Memory B cell (primary cell): ENCODE data around the gene CREB3L4.

Experiments used
- ATAC-seq: fragments of 150-1000 bp; cut with Tn5 transposase; 2 replicates; pipeline ENCODE4 v1.10.0; 2021; ENCODE audit warnings: low read depth, mild to moderate bottlenecking, moderate library complexity
- DNase-seq, 2 donors: peaks; one replicate each; pipeline ENCODE4 v3.0.0; 2022; ENCODE audit warnings: low spot score in 2 of 2
- H3K27ac Mint-ChIP-seq: one replicate; pipeline ENCODE4 v1.8.0; 2022; ENCODE audit warnings: mild to moderate bottlenecking, moderate library complexity, mixed read lengths
- H3K27me3 Mint-ChIP-seq: one replicate; pipeline ENCODE4 v1.8.0; 2022; ENCODE audit warnings: mixed read lengths
- H3K36me3 Mint-ChIP-seq: one replicate; pipeline ENCODE4 v1.8.0; 2022; ENCODE audit warnings: mild to moderate bottlenecking, mixed read lengths
- H3K4me1 Mint-ChIP-seq: one replicate; pipeline ENCODE4 v1.8.0; 2022; ENCODE audit warnings: mixed read lengths
- H3K4me3 Mint-ChIP-seq: one replicate; pipeline ENCODE4 v1.8.0; 2022; ENCODE audit warnings: mild to moderate bottlenecking, moderate library complexity, mixed read lengths
- H3K9me3 Mint-ChIP-seq: one replicate; pipeline ENCODE4 v1.8.0; 2022; ENCODE audit warnings: mixed read lengths

CREB3L4 gene

DNA sequence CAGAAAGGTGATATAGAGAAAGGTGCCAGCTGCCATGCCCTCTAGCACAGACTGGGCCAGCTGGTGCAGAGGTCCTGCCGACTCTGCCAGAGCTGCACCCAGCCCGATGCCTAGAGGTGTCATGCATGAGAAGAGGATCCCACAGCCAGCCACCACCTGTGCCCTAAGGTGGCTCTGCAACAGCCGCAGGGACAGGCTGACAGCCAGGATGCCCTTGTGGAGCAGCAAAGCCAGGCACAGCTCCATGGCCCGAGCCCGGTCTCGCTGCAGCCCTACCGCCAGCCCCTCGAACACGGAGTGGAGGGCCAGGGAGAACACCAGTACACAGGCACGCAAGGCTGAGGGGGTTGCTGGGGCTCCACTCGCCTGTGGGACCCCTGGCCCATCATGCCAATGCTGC, 7.5 kb upstream of the CREB3L4 start:
- ATAC-seq (no peak), DNase-seq (no peak)
- no peaks in the 10 kb centered on the region for H3K9me3 Mint-ChIP-seq
- H3K27ac Mint-ChIP-seq = no peak overlapping the region
- H3K4me1 Mint-ChIP-seq = peaks cover 43% of the 10 kb centered on the region
- H3K27me3 Mint-ChIP-seq = no peaks in the 10 kb centered on the region
- H3K36me3 Mint-ChIP-seq = peaks cover 2% of the 10 kb centered on the region
- H3K4me3 Mint-ChIP-seq = no peak overlapping the region

DNA sequence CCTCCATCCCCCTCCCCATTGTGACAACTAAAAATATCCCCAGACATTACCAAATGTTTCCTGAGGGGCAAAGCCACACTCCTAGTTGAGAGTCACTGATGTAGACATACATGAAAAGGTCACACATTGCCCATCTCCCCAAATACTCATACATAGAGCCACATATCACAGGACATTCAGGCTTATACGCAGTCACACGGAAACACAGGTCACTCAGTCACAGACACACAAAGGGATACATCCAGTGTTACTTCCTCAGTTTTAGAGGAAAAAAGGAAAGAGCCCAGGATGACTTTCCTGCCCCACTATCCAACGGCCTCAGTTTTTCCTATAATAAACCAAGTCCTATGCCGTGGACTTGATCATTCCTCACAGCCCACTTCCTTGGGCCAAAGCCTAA, 6.3 kb upstream of the CREB3L4 start:
- peaks cover 44% of the 10 kb centered on the region for H3K4me1 Mint-ChIP-seq

DNA sequence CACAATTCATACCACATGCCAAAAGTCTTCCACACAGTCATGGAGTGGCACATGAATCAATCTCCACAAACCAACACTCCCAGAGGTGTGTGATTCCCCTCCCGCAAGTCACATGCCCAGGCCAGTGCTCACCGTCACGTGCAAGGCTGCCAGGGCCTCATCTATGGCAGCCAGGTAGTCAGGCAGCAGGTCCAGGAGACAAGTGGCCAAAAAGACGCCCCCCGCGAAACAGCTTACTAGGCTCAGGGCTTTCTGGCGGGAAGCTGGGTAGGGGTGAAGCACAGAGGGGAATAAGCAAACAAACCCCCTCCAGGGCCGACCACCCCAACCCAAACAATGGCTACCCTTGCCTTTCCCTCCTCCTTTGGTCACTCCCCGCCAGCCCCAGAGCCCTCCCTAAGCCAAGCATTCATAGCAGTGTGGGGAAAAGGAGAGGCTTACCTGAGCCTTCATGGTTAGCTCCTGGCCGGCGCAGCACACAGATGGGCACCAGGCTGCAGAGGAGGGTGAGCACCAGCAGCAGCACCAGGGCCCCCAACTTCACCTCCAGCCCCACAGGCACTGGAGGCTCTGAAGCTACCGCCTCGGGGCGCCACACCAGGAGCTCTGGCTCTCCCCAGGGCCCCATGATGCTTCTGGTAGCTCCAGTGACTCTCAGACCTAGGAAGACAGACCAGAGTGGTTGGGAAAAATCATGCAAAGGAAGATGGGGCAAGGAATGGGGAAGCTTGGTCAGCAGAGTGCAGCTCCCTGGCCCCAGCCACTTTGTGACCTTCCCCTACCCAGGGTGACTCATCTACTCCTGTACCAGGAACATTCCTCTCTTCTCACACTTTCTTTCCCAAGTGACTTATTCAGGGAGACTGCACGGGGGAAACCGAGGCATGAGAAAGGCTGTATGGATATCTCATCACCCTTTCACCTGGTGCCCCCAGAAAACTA, 5.3 kb upstream of the CREB3L4 start:
- H3K4me3 Mint-ChIP-seq = peak overlapping the region; percentile 85
- no peak for DNase-seq
- peak overlapping the region; percentile 86 for H3K27ac Mint-ChIP-seq
- no peaks in the 10 kb centered on the region for H3K27me3 Mint-ChIP-seq
- peaks cover 2% of the 10 kb centered on the region for H3K36me3 Mint-ChIP-seq
- ATAC-seq = no peak
- H3K9me3 Mint-ChIP-seq = no peaks in the 10 kb centered on the region
- peaks cover 38% of the 10 kb centered on the region for H3K4me1 Mint-ChIP-seq

More for the DNA sequence above, 6.3 kb upstream of the CREB3L4 start:
- Mint-ChIP-seq H3K27me3 (no peaks in the 10 kb centered on the region), H3K36me3 (peaks cover 2% of the 10 kb centered on the region), H3K9me3 (no peaks in the 10 kb centered on the region), H3K4me3 (peak overlapping the region; percentile 21), H3K27ac (no peak overlapping the region)
- ATAC-seq (no peak), DNase-seq (no peak)

DNA sequence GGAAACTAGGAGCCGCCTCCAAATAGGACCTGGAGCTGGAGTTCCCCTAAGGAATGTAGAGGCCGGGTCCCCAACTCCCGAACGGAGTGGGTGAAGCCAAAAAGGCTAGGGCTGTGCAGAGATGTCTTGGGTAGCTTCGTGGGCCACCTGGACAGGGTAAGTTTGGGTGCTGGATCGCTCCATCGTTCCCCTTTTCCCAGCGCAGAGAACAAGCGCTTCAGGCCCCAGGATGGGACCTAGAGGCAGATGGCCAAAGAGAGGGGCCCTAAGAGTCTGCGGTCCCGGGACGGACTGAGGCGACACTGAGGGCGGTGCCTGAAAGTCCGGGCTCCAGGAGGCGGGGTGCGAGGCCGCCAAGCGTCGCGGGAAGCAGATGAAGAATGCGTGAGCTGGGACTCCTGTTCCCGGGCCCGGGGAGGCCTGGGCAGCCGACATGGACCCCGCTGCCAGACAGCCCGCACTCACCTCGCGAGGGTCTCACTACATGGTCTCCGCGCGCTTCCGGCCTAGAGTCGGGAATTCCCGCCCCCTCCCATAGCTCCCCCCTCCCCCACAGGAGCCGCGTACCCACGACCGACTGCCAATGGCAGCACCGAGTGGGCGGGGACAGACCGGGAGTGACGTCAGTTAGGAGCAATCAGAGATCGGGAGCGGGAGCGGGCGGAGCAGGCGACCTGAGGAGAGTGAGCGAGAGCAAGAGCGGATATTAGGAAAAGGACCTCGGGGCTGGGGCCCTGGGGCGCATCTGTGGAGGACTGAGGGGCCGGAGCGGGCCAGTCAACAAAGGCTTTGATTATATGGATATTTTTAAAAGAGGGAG, 4.5 kb upstream of the CREB3L4 start, which contains the start of gene SLC39A1:
TSS of gene SLC39A1 (minus strand) at position 508 of the 820 bp plus-strand sequence. CDS start 822 bp downstream, outside the sequence.
- peaks cover 42% of the 10 kb centered on the region for H3K4me1 Mint-ChIP-seq
- H3K36me3 Mint-ChIP-seq = peaks cover 2% of the 10 kb centered on the region
- no peaks in the 10 kb centered on the region for H3K27me3 Mint-ChIP-seq
- no peaks in the 10 kb centered on the region for H3K9me3 Mint-ChIP-seq
- H3K27ac Mint-ChIP-seq = peak within 1 kb of the TSS; percentile 86
- peak; percentile 40 for ATAC-seq
- H3K4me3 Mint-ChIP-seq = peak within 1 kb of the TSS; percentile 85
- DNase-seq = peak; percentile 87 to 89

DNA sequence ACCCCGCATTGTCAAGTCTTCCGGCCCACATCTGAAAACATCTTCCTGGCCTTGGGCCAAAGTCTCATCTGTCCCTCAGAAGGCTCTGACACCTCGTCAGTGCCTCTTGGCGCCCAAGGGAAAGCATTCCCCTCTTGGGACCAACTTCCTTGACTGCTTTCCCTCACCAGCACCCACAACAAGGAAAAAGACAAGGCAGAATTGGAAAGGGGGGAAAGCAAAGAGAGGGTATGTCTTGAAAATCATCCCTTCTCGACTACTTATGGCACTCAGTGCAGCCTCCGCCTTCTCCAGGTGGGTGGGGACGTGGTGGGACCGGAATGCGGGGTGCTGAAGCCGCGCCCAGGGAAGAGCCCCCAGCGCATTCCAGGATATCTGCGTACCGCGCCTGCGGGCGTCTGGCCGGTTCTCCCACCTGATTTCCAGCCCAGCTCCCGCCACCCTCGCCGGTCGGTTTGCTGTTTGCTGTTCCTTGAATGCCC, 3.8 kb upstream of the CREB3L4 start:
- Mint-ChIP-seq H3K4me1 (peaks cover 44% of the 10 kb centered on the region), H3K4me3 (peak overlapping the region; percentile 85), H3K36me3 (peaks cover 2% of the 10 kb centered on the region), H3K9me3 (no peaks in the 10 kb centered on the region), H3K27me3 (no peaks in the 10 kb centered on the region), H3K27ac (peak overlapping the region; percentile 86)
- ATAC-seq (no peak), DNase-seq (no peak)

DNA sequence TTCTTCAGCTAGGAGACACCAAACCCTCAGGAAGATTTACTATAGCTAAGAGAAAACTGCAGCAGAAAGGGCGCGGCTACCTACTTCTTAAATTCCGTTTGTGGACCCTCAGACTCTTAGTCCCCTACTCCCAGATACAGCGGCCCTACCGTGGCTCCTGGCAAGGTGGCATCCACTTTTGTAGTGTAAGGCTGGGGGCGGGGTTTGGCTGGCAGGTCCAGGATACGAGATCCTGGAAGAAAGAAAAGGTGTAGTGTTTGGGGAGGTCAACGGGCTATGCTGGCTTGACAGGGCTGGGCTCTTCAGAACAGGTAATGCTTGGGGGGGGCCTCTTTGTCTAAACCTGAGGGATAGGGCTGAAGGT, 280 bp downstream of the CREB3L4 start:
- Mint-ChIP-seq H3K9me3 (no peaks in the 10 kb centered on the region), H3K4me1 (peaks cover 34% of the 10 kb centered on the region), H3K27ac (peak overlapping the region; percentile 96), H3K4me3 (peak overlapping the region; percentile 98), H3K27me3 (no peaks in the 10 kb centered on the region), H3K36me3 (no peaks in the 10 kb centered on the region)
- DNase-seq (no peak), ATAC-seq (no peak)

DNA sequence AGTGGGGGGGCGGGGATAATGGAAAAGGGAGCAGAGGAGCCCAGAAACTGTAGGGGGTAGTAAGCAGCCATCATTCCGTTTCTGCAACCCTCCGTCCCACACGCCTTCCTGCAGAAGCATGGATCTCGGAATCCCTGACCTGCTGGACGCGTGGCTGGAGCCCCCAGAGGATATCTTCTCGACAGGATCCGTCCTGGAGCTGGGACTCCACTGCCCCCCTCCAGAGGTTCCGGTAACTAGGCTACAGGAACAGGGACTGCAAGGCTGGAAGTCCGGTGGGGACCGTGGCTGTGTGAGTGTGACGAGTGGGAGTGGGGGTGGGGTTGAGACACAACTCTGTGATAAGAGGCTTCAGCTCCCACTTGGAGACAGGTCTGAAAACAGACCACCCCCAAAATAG, 706 bp downstream of the CREB3L4 start:
- H3K4me1 Mint-ChIP-seq = peaks cover 33% of the 10 kb centered on the region
- ATAC-seq (no peak), DNase-seq (no peak)
- H3K27me3 Mint-ChIP-seq = no peaks in the 10 kb centered on the region
- no peaks in the 10 kb centered on the region for H3K36me3 Mint-ChIP-seq
- no peaks in the 10 kb centered on the region for H3K9me3 Mint-ChIP-seq
- peak overlapping the region; percentile 98 for H3K4me3 Mint-ChIP-seq
- peak overlapping the region; percentile 96 for H3K27ac Mint-ChIP-seq

DNA sequence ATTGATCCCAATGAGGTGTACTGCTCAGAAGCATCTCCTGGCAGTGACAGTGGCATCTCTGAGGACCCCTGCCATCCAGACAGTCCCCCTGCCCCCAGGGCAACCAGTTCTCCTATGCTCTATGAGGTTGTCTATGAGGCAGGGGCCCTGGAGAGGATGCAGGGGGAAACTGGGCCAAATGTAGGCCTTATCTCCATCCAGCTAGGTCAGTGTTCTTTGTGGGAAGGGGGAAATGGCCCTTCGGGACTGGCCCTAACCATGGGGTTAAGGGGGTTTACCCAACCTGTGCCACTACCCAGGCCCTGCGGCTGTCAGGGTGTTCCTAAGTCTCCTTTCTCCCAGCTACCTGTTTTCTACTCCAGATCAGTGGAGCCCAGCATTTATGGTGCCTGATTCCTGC, 1.3 kb downstream of the CREB3L4 start:
- no peak for ATAC-seq
- Mint-ChIP-seq H3K4me3 (peak overlapping the region; percentile 31), H3K4me1 (peaks cover 28% of the 10 kb centered on the region)

DNA sequence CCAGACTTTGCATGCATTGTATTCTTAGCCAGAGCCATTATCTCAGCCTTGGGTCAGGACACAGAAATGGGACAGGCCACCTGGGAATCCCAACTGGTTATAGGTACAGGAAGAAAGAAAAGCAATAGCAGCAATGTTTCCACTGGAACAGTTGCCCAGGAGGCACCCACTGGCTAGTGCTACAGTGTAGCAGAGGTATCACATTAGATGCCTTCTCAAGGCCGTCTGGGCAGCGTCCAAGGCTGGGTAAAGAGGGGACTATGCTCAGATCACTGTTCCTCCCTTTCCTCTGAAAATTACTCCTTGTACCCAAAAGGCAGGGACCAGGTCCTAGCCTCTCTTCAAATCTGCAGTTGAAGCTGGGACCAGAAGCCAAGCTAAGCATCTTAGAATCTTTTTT, 2.6 kb downstream of the CREB3L4 start:
- Mint-ChIP-seq H3K36me3 (peaks cover 4% of the 10 kb centered on the region), H3K27ac (no peak overlapping the region), H3K4me3 (no peak overlapping the region), H3K9me3 (no peaks in the 10 kb centered on the region), H3K27me3 (no peaks in the 10 kb centered on the region), H3K4me1 (peaks cover 27% of the 10 kb centered on the region)
- ATAC-seq (no peak), DNase-seq (no peak)

More for the DNA sequence above, 1.3 kb downstream of the CREB3L4 start:
- H3K27me3 Mint-ChIP-seq = no peaks in the 10 kb centered on the region
- H3K27ac Mint-ChIP-seq = no peak overlapping the region
- H3K36me3 Mint-ChIP-seq = peaks cover under 1% of the 10 kb centered on the region
- no peaks in the 10 kb centered on the region for H3K9me3 Mint-ChIP-seq
- no peak for DNase-seq

DNA sequence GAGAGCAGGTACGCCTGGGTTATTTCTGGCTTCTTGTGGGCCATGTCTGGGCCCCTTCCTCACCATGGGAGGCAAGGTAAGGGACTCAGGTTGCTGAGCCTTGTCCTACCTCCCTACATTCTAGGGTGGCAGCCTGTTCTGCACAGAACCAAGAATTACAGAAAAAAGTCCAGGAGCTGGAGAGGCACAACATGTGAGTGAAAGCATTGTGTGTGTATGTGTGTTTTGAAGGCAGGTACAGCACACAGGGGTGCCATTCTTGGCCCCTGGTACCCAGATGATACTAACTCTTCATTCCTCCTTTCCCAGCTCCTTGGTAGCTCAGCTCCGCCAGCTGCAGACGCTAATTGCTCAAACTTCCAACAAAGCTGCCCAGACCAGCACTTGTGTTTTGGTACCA, 5.4 kb downstream of the CREB3L4 start:
- H3K9me3 Mint-ChIP-seq = no peaks in the 10 kb centered on the region
- peak overlapping the region; percentile 32 for H3K27ac Mint-ChIP-seq
- peaks cover 34% of the 10 kb centered on the region for H3K4me1 Mint-ChIP-seq
- H3K4me3 Mint-ChIP-seq = no peak overlapping the region
- no peak for DNase-seq
- H3K36me3 Mint-ChIP-seq = peaks cover 8% of the 10 kb centered on the region
- no peak for ATAC-seq
- H3K27me3 Mint-ChIP-seq = no peaks in the 10 kb centered on the region

DNA sequence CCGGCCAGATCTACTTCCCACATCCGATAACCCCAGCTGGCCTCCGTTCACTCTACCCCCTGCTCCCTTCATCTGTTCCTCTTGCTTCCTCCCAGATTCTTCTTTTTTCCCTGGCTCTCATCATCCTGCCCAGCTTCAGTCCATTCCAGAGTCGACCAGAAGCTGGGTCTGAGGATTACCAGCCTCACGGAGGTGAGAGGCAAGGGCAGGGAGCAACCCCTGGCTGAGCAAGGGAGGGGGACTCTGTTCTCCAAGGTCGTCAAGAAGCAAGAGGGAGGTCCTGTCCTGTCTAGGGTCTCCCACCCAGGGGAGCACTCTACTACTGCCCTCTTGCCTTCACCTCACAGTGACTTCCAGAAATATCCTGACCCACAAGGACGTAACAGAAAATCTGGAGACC, 5.8 kb downstream of the CREB3L4 start:
- no peak for DNase-seq
- Mint-ChIP-seq H3K27me3 (no peaks in the 10 kb centered on the region), H3K9me3 (no peaks in the 10 kb centered on the region), H3K4me1 (peaks cover 32% of the 10 kb centered on the region), H3K4me3 (no peak overlapping the region), H3K27ac (peak overlapping the region; percentile 32), H3K36me3 (peaks cover 8% of the 10 kb centered on the region)
- no peak for ATAC-seq

DNA sequence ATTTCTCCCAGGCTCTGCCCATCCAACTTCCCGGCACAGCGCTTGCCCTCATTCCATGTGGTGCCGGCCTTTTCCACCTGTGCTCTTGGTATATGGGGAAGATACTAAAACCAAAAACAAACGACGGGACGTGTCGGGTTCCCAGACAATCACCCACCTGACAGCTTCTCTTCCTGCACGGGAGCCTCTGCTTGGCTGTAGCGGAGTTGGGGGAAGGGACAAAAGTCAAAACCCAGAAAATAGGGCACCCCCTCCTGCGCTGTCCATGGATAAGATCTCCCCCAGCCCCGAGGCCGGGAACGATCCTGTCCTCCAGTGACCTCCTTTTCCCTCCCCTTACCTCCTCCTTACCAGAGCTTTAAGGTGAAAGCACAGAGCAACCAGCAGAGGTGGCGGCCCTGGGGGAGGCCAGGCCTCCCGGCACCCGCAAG, 9.1 kb downstream of the CREB3L4 start:
- H3K36me3 Mint-ChIP-seq = peaks cover 8% of the 10 kb centered on the region
- no peaks in the 10 kb centered on the region for H3K27me3 Mint-ChIP-seq
- H3K9me3 Mint-ChIP-seq = no peaks in the 10 kb centered on the region
- peaks cover 30% of the 10 kb centered on the region for H3K4me1 Mint-ChIP-seq
- ATAC-seq = no peak
- H3K4me3 Mint-ChIP-seq = peak overlapping the region; percentile 96
- H3K27ac Mint-ChIP-seq = peak overlapping the region; percentile 86
- DNase-seq = no peak

DNA sequence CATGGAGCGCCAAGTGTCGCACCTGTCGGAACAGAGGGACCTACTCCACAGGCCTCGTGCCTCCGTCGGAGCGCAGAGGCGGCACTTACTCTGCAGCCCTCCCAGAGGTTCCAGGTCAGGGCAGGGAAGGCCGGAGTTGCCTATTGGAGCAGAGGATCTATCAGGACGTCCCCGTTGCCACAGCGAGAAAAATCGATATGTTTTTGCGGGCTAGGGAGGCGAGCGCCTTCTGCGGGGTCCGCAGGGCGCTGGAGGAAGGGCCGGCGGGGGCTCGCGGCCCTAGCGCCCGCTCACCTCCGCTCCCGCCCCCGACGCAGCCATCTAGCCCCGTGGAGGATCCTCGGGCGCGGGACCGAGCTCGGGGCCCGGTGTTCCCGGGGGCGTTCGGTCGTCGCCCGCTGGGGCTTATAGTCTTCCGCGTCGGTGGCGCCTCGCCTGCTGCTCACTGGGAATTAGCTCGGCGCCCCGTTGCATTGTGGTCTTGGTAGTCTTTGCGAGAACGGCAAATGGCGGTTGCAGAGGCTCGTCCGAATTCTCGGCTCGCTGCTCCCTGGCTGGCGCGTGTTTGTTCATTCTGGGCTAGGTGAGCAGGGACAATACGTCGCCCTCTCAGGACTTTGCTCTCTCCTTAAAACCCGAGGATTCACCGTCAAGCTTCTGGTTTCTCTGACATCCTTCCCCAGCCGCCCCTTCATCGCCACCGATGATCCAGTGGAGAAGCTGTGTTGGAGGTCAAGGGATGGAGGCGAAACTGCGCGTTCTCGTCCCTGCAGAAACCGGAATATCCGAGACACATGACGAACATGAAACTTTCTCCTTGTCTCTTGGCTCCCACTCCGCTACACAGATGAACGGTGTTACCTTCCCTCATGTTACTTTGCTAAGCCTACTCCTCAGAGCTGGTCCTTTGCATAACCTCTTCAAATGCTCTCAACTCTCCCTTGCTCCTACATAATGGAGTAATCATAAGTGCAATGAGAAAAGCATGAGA, 9.8 kb downstream of the CREB3L4 start, which contains the start of gene JTB:
TSS of gene JTB (minus strand) at position 425 of the 991 bp plus-strand sequence. CDS start at position 3, 422 bp downstream.
- peaks cover 8% of the 10 kb centered on the region for H3K36me3 Mint-ChIP-seq
- peak within 1 kb of the TSS; percentile 86 for H3K27ac Mint-ChIP-seq
- no peaks in the 10 kb centered on the region for H3K27me3 Mint-ChIP-seq
- ATAC-seq (peak; percentile 97), DNase-seq (peak; percentile 60 to 70)
- H3K9me3 Mint-ChIP-seq = no peaks in the 10 kb centered on the region
- H3K4me3 Mint-ChIP-seq = peak within 1 kb of the TSS; percentile 96
- peaks cover 27% of the 10 kb centered on the region for H3K4me1 Mint-ChIP-seq
